GM10847 (cell line): ENCODE data around the gene TMEM132D.

Experiments used
- POLR2A ChIP-seq: IDR thresholded peaks from 2 replicates; pipeline ENCODE4 v1.6.1; 2011; ENCODE audit not compliant: insufficient read length; ENCODE audit errors: extremely low read depth

TMEM132D gene

GRCh38 chr12:129538137-129538536 lies 365.7 kb downstream of the TMEM132D start:
- no peak for TF ChIP-seq POLR2A

GRCh38 chr12:129534966-129535750 lies 368.7 kb downstream of the TMEM132D start:
- TF ChIP-seq POLR2A, result no peak

- TF ChIP-seq POLR2A, result no peak
Measured at GRCh38 chr12:129532707-129533499, 370.9 kb downstream of the TMEM132D start.

- no peak for TF ChIP-seq POLR2A
Measured at GRCh38 chr12:129532082-129532481, 371.7 kb downstream of the TMEM132D start.

- TF ChIP-seq POLR2A, result no peak
Measured at GRCh38 chr12:129530984-129531383, 372.8 kb downstream of the TMEM132D start.

- TF ChIP-seq POLR2A, result no peak
Measured at GRCh38 chr12:129530517-129530916, 373.3 kb downstream of the TMEM132D start.

- no peak for TF ChIP-seq POLR2A
Measured at GRCh38 chr12:129527506-129527905, 376.3 kb downstream of the TMEM132D start.

- TF ChIP-seq POLR2A, result no peak
Measured at GRCh38 chr12:129523621-129524020, 380.2 kb downstream of the TMEM132D start.

GRCh38 chr12:129520739-129521138 lies 383.1 kb downstream of the TMEM132D start:
- no peak for TF ChIP-seq POLR2A

GRCh38 chr12:129503802-129504201 lies 400.0 kb downstream of the TMEM132D start:
- TF ChIP-seq POLR2A, result no peak

GRCh38 chr12:129496226-129496625 lies 407.6 kb downstream of the TMEM132D start:
- TF ChIP-seq POLR2A, result no peak

- TF ChIP-seq POLR2A, result no peak
Measured at GRCh38 chr12:129494766-129495165, 409.1 kb downstream of the TMEM132D start.

GRCh38 chr12:129494260-129494659 lies 409.6 kb downstream of the TMEM132D start:
- no peak for TF ChIP-seq POLR2A

- no peak for TF ChIP-seq POLR2A
Measured at GRCh38 chr12:129489100-129489676, 414.6 kb downstream of the TMEM132D start.

GRCh38 chr12:129486931-129487330 lies 416.9 kb downstream of the TMEM132D start:
- no peak for TF ChIP-seq POLR2A
